Breast epithelium (tissue), 4 donors: ENCODE measurements around the gene PGPEP1. TPM values are rescaled to one million over a fixed set of nuclear protein-coding genes. Genes with fewer than 3 reads are reported as not detected.

Experiments used
- DNase-seq, 2 donors: peaks; one replicate each; pipeline ENCODE4 v3.0.0-alpha.2; 2019; ENCODE audit warnings: low spot score in 2 of 2
- H3K27ac ChIP-seq, 2 donors: fragments of 200-600 bp; sonication (generic) in 1 of 2; one replicate each; pipeline ENCODE4 v1.5.1; 2016 to 2019; ENCODE audit warnings: mild to moderate bottlenecking in 1 of 2
- H3K27me3 ChIP-seq, 2 donors: fragments of 200-600 bp; sonication (generic) in 1 of 2; one replicate each; pipeline versions ENCODE4 v1.5.1 to v1.6.0; 2017 to 2019; ENCODE audit warnings: control low read depth in 1 of 2, mild to moderate bottlenecking in 1 of 2
- H3K36me3 ChIP-seq: fragments of 200-600 bp; one replicate; pipeline ENCODE4 v1.5.1; 2019
- H3K4me1 ChIP-seq, 2 donors: fragments of 200-600 bp; sonication (generic); one replicate each; pipeline ENCODE4 v1.5.1; 2016 to 2019; ENCODE audit warnings: control low read depth in 1 of 2
- H3K4me3 ChIP-seq, 3 donors: fragments of 200-600 bp; sonication (generic); 1 replicate in 2 of 3; 2 replicates in 1 of 3; pipeline ENCODE4 v1.5.1; 2016 to 2019; ENCODE audit warnings: mild to moderate bottlenecking in 3 of 3, moderate library complexity in 2 of 3
- H3K9me3 ChIP-seq, 2 donors: fragments of 200-600 bp; sonication (generic) in 1 of 2; one replicate each; pipeline ENCODE4 v1.5.1; 2016 to 2019; ENCODE audit warnings: control low read depth in 1 of 2
- POLR2A ChIP-seq: fragments of 450-650 bp; IDR thresholded peaks from one replicate; pipeline ENCODE4 v1.6.1; 2016; ENCODE audit warnings: antibody characterized with exemption, mild to moderate bottlenecking, moderate library complexity
- POLR2AphosphoS5 ChIP-seq, 3 donors: sonication (generic); formaldehyde crosslinking; IDR thresholded peaks; one replicate each; pipeline ENCODE4 v1.6.1; 2017; ENCODE audit warnings: antibody characterized with exemption in 3 of 3
- intact Hi-C: fragments of 100-400 bp; cut with DNase I; formaldehyde crosslinking; loops from one replicate; pipeline ENCODE4 v1.15.1; 2023; ENCODE audit warnings: low total_unique reads
- total RNA-seq, 3 donors: library from RNA; depleted of rRNA; stranded (reverse); fragments of >200 nt; gene quantifications; one replicate each; pipeline ENCODE4 v1.1.0, GENCODE V29; 2016
- TF ChIP-seq, protein P1 (sequence below), 3 donors: fragments of 450-650 bp; IDR thresholded peaks; one replicate each; pipeline ENCODE4 v1.5.1; 2016 to 2017; ENCODE audit warnings: antibody characterized with exemption in 3 of 3, mild to moderate bottlenecking in 3 of 3, moderate library complexity in 3 of 3

Gene PGPEP1
- total RNA-seq, 3 donors from 2014 or later = 22.5 to 29.2 (median 25.9) TPM

DNA sequence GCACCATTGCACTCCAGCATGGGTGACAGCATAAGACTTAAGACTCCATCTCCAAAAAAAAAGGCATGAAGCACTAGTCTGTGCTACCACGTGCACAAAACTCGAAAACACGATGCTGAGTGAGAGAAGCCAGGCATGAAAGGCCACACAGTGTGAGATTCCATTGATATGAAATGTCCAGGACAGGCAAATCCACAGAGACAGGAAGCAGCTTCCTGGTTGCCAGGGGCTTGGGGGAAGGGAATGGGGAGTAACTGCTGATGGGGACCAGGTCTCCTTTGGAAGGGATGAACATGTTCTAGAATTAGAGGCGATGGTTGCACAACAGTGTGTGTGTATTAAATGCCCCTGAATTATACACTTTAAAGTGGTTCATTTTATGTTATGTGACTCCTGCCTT lies 43.1 kb upstream of the PGPEP1 start:
- Histone ChIP-seq H3K27me3 (no peaks in the 10 kb centered on the region), H3K4me3 (no peak overlapping the region), H3K27ac (no peak overlapping the region), H3K4me1 (peaks cover 0 to 3% of the 10 kb centered on the region in 2 donors), H3K9me3 (no peaks in the 10 kb centered on the region), H3K36me3 (no peaks in the 10 kb centered on the region)
- intact Hi-C loops = loop anchor here (5.0 kb wide), 1 partner anchor 1635 kb away; the partner anchor contains the start of genes SMIM7 and TMEM38A
- no peak for TF ChIP-seq POLR2A
- no peak for TF ChIP-seq POLR2AphosphoS5 (IDR thresholded peaks at IDR 0.05)
- TF ChIP-seq, protein P1, sequence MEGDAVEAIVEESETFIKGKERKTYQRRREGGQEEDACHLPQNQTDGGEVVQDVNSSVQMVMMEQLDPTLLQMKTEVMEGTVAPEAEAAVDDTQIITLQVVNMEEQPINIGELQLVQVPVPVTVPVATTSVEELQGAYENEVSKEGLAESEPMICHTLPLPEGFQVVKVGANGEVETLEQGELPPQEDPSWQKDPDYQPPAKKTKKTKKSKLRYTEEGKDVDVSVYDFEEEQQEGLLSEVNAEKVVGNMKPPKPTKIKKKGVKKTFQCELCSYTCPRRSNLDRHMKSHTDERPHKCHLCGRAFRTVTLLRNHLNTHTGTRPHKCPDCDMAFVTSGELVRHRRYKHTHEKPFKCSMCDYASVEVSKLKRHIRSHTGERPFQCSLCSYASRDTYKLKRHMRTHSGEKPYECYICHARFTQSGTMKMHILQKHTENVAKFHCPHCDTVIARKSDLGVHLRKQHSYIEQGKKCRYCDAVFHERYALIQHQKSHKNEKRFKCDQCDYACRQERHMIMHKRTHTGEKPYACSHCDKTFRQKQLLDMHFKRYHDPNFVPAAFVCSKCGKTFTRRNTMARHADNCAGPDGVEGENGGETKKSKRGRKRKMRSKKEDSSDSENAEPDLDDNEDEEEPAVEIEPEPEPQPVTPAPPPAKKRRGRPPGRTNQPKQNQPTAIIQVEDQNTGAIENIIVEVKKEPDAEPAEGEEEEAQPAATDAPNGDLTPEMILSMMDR (IDR thresholded peaks at IDR 0.05) = no peak
- no peak for DNase-seq

DNA sequence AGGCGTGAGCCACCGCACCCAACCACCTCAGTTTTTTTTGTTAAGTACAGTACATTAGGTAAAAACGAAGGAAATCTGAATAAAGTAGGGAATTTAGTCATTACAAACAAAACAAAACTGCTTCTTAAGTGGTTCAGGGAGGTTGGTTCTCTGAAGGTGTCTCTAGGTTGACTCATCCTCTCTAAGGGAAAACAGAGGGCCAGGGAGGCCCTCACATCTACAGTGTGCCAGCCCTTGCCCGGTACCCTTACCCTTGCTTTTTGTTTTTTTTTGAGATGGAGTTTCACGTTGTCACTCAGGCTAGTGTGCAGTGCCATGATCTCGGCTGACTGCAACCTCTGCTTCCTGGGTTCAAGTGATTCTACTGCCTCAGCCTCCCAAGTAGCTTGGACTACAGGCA lies 41.8 kb upstream of the PGPEP1 start:
- H3K4me1 ChIP-seq = peaks cover 0 to 3% of the 10 kb centered on the region in 2 donors
- H3K27me3 ChIP-seq = no peaks in the 10 kb centered on the region
- intact Hi-C loops = loop anchor here (5.0 kb wide), 1 partner anchor 1636 kb away; the partner anchor contains the start of genes SMIM7 and TMEM38A
- DNase-seq = no peak
- H3K4me3 ChIP-seq = no peak overlapping the region
- no peaks in the 10 kb centered on the region for H3K9me3 ChIP-seq
- H3K36me3 ChIP-seq = no peaks in the 10 kb centered on the region
- TF ChIP-seq, protein P1 (IDR thresholded peaks at IDR 0.05) = no peak
- TF ChIP-seq POLR2AphosphoS5 (IDR thresholded peaks at IDR 0.05) (no peak), POLR2A (no peak)
- no peak overlapping the region for H3K27ac ChIP-seq

DNA sequence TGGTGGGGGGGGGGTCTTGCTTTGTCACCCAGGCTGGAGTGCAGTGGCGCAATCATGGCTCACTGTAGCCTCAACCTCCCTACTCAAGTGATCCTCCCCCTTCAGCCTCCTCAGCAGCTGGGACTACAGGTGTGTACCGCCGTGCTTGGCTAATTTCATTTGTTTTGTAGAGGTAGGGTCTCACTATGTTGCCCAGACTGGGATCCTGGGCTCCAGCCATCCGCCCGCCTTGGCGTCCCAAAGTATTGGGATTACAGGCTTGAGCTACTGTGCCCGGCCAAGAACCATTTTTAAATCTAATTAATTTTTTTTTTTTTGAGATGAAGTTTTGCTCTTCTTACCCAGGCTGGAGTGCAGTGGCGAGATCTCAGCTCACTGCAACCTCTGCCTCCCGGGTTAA lies 40.7 kb upstream of the PGPEP1 start:
- Histone ChIP-seq H3K4me1 (peaks cover 0 to 3% of the 10 kb centered on the region in 2 donors), H3K27me3 (no peaks in the 10 kb centered on the region), H3K36me3 (no peaks in the 10 kb centered on the region), H3K9me3 (no peaks in the 10 kb centered on the region), H3K27ac (no peak overlapping the region), H3K4me3 (no peak overlapping the region)
- TF ChIP-seq POLR2AphosphoS5 (IDR thresholded peaks at IDR 0.05) (no peak), POLR2A (no peak)
- intact Hi-C loops = loop anchor here (5.0 kb wide), 1 partner anchor 1637 kb away; the partner anchor contains the start of genes SMIM7 and TMEM38A
- no peak for DNase-seq

DNA sequence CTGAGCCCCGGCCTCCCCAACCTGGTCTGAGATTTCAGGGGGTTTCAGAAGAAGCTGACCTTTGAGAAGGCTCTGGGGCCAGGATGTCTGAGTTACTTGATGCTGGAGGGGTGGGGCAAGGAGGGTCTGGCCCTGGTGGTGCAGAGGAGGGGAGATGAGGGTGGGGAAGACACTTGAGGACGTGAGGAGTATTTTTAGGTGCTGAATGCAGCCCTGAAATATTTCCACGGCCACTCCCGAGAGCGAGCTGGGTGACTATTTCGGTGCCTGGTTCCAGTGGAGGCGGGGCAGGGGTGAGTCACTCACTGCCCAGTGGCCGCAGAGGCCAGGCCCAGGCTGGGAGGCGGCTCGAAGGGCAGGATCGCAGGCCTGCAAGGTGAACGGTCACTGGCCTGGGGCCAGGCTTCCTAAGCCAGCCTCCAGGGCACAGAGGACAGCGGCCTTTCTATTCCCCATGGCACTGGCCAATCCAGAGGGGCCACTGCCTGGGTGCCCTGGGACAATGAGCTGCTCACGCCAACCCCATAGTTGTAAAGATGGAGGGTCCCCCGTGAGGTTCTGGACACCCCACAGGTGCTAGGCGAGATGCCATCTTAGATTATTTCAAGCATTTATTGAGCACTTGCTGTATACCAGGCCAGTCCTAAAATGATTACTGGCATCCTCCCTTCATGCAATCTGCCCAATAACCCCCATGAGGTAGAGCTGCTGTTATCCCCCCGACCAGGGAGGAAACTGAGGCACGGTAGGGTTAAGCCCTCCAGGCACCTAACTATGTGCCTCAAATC lies 39.3 kb upstream of the PGPEP1 start:
- Histone ChIP-seq H3K27ac (peak overlapping the region; percentile 31 to 65), H3K4me3 (no peak overlapping the region), H3K27me3 (no peaks in the 10 kb centered on the region), H3K9me3 (no peaks in the 10 kb centered on the region), H3K4me1 (peaks cover 6 to 7% of the 10 kb centered on the region in 2 donors), H3K36me3 (no peaks in the 10 kb centered on the region)
- no peak for DNase-seq
- intact Hi-C loops = no loop called here
- peak in 1 of 3 donors; percentile 13 for TF ChIP-seq POLR2AphosphoS5 (IDR thresholded peaks at IDR 0.05)
- TF ChIP-seq, protein P1 (IDR thresholded peaks at IDR 0.05) = no peak

DNA sequence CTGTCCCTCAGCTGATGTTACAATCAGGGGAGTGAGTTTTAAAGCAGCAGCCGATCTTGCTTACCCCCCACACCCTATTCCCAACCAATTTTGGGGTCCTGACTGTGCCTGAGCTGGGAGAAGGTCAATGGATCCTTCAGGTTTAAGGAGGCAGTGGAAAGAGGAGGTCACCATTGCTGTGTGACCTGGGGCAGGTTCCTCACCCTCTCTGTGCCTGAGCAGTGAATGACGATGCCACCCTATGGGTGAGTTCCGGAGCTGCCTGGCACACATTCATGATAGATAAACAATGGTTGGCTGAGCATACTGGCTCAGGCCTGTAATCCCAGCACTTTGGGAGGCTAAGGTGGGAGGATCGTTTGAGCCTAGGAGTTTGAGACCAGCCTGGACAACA lies 38.7 kb upstream of the PGPEP1 start:
- Histone ChIP-seq H3K27me3 (no peaks in the 10 kb centered on the region), H3K4me3 (no peak overlapping the region), H3K9me3 (no peaks in the 10 kb centered on the region), H3K4me1 (peaks cover 6 to 7% of the 10 kb centered on the region in 2 donors), H3K27ac (peak overlapping the region; percentile 40 to 65), H3K36me3 (no peaks in the 10 kb centered on the region)
- no peak for DNase-seq
- intact Hi-C loops = no loop called here
- TF ChIP-seq, protein P1 (IDR thresholded peaks at IDR 0.05) = no peak
- TF ChIP-seq POLR2A (no peak), POLR2AphosphoS5 (IDR thresholded peaks at IDR 0.05) (no peak)
